Inflammatory macrophage treated with lipopolysaccharide for 4 hours (primary cell): ENCODE measurements around the gene CYTH4.
"Not testable (repeated sequence)": the region's sequence is repeated elsewhere in the genome, so short reads cannot be mapped to it uniquely, and the experiment has no call there.

ENCODE experiments used
- DNase-seq: peaks from one replicate; pipeline ENCODE4 v3.0.0-alpha.2; 2020

Gene CYTH4, protein sequence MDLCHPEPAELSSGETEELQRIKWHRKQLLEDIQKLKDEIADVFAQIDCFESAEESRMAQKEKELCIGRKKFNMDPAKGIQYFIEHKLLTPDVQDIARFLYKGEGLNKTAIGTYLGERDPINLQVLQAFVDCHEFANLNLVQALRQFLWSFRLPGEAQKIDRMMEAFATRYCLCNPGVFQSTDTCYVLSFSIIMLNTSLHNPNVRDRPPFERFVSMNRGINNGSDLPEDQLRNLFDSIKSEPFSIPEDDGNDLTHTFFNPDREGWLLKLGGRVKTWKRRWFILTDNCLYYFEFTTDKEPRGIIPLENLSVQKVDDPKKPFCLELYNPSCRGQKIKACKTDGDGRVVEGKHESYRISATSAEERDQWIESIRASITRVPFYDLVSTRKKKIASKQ

GRCh38 chr22:37282385-37282677, at the start of gene CYTH4:
CYTH4 (plus strand) TSS chr22:37282508; CDS start chr22:37282570, 62 bp downstream.
- DNase-seq: peak; percentile 93

GRCh38 chr22:37233371-37233750, 48.9 kb upstream of the CYTH4 start:
- DNase-seq: not testable (repeated sequence)

- peak; percentile 60 for DNase-seq
These were observed 48.3 kb upstream of the CYTH4 start for GRCh38 chr22:37233751-37234631.

- no peak for DNase-seq
These were observed 47.3 kb upstream of the CYTH4 start for GRCh38 chr22:37234736-37235711.

GRCh38 chr22:37235897-37236607, 46.3 kb upstream of the CYTH4 start:
- DNase-seq: peak; percentile 86

DNA sequence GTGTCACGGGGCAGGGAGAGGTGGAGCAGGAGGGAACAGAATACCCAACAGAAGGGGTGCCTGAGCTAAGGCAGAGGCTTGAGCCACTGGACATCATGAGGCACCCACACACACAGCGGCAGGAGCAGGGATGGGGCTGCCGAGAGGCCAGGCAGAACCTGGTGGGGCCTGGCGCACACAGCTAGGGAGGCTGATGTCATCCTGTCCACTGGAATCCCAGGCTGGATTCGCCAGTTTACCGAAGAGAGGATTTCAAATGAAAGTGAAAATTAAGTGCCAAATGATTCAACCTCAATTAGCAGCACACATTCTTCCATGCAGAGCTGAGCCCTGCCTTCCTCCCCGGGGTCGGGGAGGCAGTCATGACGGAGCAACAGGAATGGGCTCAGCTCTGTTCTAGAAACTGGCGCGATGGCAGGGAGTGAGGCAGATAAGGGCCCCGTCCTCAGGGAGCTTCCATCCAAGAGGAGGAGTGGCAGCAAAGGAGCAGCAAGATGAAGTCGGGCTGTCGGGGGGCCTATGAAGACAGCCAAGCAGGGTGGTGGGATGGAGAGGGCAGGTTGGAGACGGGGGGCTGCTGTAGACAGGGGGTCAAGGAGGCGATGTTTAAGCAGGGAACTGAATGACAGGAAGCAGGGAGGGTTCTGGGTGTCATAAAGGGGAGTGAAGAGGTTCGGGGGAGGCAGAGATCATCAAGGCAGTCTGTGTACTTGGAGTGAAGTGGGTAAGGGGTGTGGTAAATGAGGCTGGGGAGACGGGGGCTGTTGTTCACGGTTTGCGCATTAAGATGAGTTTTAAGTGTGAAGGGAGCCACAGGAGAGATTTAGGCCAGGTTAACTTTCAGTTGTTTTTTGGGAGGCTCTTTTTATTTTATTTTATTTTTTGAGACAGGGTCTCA, 44.7 kb upstream of the CYTH4 start:
- peak; percentile 53 for DNase-seq

DNA sequence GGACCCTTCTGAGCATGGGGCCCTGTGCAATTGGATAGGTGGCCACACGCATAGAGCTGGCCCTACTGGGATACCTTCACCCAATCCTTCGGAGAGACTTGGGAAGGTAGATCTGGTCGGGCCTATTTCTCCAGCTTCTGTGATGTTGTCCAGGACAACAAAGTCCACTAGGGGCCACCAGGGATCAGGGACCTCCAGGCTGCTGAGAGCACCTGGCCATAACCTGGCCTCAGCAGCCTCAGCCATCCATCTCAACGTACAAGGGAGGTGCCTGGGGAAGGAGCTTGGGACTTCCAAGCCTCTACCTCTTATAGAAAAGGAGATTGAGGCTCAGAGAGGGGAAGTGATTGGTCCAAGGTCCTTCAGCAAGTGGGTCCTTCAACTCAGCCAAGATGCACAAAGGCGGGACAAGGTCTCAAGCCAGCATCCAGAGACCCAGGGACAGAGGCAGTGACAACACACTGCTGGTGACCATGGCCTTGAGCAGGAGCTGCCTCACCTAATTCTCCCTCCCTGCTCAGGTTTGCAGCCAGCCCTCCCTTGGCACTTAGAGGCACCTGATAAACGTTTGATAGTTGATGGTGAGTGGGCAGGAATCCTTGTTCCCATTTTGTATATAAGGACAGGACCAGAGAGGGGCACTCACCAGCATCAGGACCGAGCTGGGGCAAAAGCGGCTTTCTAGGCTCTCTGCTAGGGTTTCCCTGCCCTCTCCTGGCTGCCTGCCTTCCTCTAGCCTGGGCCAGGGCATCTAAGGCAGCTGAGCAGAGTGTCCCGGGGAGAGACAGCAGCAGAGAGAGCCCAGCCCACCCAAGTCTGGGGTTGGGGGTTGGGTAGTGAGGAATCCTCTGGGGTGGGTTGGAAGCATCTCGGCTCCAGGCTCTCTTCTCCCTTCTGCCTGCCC, 42.7 kb upstream of the CYTH4 start:
- no peak for DNase-seq

DNA sequence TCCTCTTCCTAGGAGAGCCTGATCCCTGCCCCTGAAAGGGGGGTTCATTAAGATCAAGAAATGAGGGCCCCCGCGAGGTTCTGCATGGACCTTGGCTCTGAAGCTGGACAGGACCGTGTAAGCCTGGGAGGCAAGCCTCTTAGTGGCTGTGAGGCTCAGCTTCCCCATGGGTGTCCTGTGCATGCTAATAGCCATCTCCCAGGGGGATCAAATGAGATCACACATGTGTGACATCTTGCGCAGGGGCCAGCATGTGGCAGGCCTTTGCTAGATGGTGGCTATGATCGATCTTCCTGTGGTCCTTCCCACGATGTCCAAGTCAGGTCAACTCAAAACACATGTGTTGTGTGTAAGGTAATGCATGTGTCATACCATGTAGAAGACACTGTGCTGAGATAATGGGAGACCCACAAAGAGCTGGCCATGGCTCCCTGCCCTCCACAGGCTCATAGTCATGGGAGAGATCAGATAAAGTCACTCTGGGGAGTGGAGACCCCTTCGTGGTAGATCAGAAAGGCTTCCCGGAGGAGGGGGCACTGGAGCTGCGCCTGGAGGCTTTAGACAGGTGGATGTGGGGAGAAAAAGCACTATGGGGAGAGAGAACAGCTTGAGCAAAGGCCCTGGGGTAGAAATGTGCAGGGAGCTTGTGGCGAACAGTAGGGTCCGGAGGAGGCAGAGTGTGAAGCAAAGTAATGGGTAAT, 41.9 kb upstream of the CYTH4 start:
- DNase-seq: no peak

GRCh38 chr22:37240941-37241320, 41.4 kb upstream of the CYTH4 start:
- no peak for DNase-seq

- peak; percentile 77 for DNase-seq
These were observed 40.8 kb upstream of the CYTH4 start for GRCh38 chr22:37241351-37242142.

- DNase-seq: peak; percentile 99
These were observed 39.9 kb upstream of the CYTH4 start for GRCh38 chr22:37242395-37242918.

DNA sequence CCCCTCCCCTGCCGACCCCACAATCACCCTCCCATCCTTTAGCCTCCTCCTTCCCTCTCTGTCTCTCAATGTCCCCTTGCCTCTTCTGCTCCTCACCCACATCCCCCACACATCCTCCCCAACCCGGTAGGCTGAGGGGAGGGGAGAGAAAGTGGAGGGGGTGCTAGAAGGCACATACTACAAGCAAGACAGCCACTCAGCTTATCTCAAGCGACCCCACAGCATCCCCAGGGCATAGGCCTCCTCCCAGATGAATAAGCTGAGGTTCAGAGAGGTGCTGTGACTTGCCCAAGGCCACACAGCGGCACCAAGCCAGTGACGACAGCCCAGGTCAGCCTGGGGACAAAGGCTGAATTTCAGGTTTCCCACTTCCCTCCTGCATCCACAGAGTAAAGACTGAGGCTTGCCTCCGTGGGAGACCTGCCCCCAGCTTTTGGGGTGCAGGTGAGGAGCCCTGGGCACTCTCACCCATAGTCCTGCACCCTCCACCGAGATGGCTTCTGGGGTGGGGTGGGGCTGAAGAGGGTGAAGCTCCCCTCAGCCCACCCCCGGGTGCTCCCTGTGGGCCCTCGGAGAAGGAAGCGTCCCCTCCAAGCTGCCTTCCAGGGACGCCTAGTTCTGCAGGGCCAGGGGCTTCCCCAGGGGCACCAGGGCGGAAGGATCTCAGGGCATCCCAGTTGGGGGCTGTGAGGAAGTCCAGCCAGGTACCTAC, 38.8 kb upstream of the CYTH4 start:
- peak; percentile 46 for DNase-seq

DNA sequence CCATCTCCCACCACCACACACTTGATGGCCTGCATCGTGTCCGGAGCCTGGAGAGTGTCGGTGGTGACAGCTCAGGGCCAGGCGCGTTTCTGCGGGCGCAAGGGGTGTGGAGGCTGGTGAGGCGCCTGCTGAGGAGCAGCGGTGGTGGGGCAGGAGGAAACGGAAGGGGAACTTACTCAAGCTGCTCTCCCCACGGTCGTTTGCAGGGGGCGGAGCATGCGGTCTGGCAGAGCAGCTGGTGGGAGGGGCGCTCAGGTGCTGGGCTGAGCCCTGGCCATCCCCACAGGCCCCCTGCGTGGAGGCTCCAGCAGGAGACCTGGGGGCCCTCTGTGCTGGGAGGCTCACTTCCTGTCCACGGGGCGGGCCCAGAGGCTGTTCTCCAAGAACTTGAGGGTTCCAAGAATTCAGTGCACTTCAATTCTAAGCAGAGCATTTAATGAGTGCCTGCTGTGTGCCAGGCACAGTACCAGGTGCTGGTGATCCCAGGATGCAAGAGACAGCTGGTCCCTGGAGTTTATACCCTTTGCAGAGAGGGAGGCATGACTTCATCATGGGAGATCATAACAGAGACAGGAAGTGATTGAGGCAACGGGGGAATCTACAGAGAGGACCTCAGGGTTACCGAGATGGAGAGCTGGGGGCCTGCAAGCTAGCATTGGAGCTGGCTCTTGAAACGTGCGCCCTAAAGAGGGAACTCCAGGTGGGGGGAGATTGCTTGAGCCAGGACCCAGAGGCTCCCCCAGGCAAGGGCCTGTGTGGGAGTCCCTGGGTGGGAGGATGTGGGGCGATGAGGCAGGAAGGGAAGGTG, 38.0 kb upstream of the CYTH4 start, which contains the start of gene RAC2:
Gene RAC2, minus strand, starts transcription at position 156 of the 808 bp plus-strand sequence. Its CDS starts 121 bp downstream, at position 35.
- DNase-seq: peak; percentile 91

- DNase-seq: peak; percentile 56
These were observed 37.2 kb upstream of the CYTH4 start for GRCh38 chr22:37244922-37245722.

- DNase-seq: no peak
These were observed 36.6 kb upstream of the CYTH4 start for GRCh38 chr22:37245740-37246139.

- no peak for DNase-seq
These were observed 34.1 kb upstream of the CYTH4 start for GRCh38 chr22:37248251-37248650.
